ENCODE data around the gene CALHM2.
"Not testable (repeated sequence)": the region's sequence is repeated elsewhere in the genome, so short reads cannot be mapped to it uniquely, and the experiment has no call there.

The CALHM2 gene

GRCh38 chr10:103451831-103452505 is at the start of gene CALHM2:
Gene CALHM2, minus strand, starts transcription at chr10:103452370. Its CDS starts 2,429 bp downstream, at chr10:103449941.
- DNase-seq = peak; percentile 66

- DNase-seq = no peak
Observed at GRCh38 chr10:103501186-103501585, 49.0 kb upstream of the CALHM2 start.

GRCh38 chr10:103500481-103500880 is 48.3 kb upstream of the CALHM2 start:
- DNase-seq = no peak

- no peak for DNase-seq
Observed at GRCh38 chr10:103499881-103500280, 47.7 kb upstream of the CALHM2 start.

GRCh38 chr10:103498936-103499638 is 46.9 kb upstream of the CALHM2 start:
- DNase-seq = no peak

- DNase-seq = no peak
Observed at GRCh38 chr10:103497161-103497915, 45.2 kb upstream of the CALHM2 start.

- no peak for DNase-seq
Observed at GRCh38 chr10:103495321-103495720, 43.2 kb upstream of the CALHM2 start.

- DNase-seq = no peak
Observed at GRCh38 chr10:103493916-103494877, 42.0 kb upstream of the CALHM2 start.

- no peak for DNase-seq
Observed at GRCh38 chr10:103493362-103493915, 41.3 kb upstream of the CALHM2 start, which contains the start of gene NEURL1. Gene NEURL1, plus strand, starts transcription at chr10:103493705. Its CDS starts 683 bp downstream, at chr10:103494388.

GRCh38 chr10:103492655-103493261 is 40.6 kb upstream of the CALHM2 start:
- no peak for DNase-seq

- peak; percentile 97 for DNase-seq
Observed at GRCh38 chr10:103491729-103492364, 39.7 kb upstream of the CALHM2 start.

- DNase-seq = no peak
Observed at GRCh38 chr10:103490986-103491314, 38.8 kb upstream of the CALHM2 start.

- no peak for DNase-seq
Observed at GRCh38 chr10:103487410-103487708, 35.2 kb upstream of the CALHM2 start.

- not testable (repeated sequence) for DNase-seq
Observed at GRCh38 chr10:103486635-103487409, 34.7 kb upstream of the CALHM2 start.

GRCh38 chr10:103481974-103482531 is 29.9 kb upstream of the CALHM2 start:
- DNase-seq = peak; percentile 66

- DNase-seq = peak; percentile 56
Observed at GRCh38 chr10:103480521-103480920, 28.4 kb upstream of the CALHM2 start.

- peak; percentile 43 for DNase-seq
Observed at GRCh38 chr10:103479135-103479534, 27.0 kb upstream of the CALHM2 start, which contains the start of gene CALHM3. Gene CALHM3, minus strand, starts transcription at chr10:103479240. Its CDS starts 208 bp downstream, at chr10:103479032.

- DNase-seq = no peak
Observed at GRCh38 chr10:103478671-103479070, 26.5 kb upstream of the CALHM2 start.

- no peak for DNase-seq
Observed at GRCh38 chr10:103476046-103476768, 24.0 kb upstream of the CALHM2 start.

Data from EL (cell line).